Activated CD8-positive, alpha-beta T cell treated with anti-CD3 and anti-CD28 coated beads for 36 hours (primary cell): ENCODE data around the gene MRNIP. TPM values are rescaled to one million over a fixed set of nuclear protein-coding genes. Genes with fewer than 3 reads are reported as not detected.

Experiments
- ATAC-seq: fragments of 200-7000 bp; cut with Tn5 transposase; one replicate; pipeline ENCODE4 v1.10.0; 2021; ENCODE audit warnings: mild to moderate bottlenecking, moderate library complexity
- CTCF ChIA-PET: fragments of 350-600 bp; sonication (Branson Sonifier 250); formaldehyde crosslinking; loops from one replicate; lab custom pipeline; 2021; ENCODE audit warnings: antibody characterized with exemption; lab: Charles Lee
- POLR2A ChIA-PET: fragments of 350-600 bp; sonication (Branson Sonifier 250); formaldehyde crosslinking; loops from one replicate; lab custom pipeline; 2021; ENCODE audit warnings: antibody characterized with exemption; lab: Charles Lee
- DNase-seq: peaks from one replicate; pipeline ENCODE4 v3.0.0-alpha.2; 2020
- H3K27ac Mint-ChIP-seq: one replicate; pipeline ENCODE4 v1.8.0; 2021; ENCODE audit warnings: mild to moderate bottlenecking, mixed read lengths
- H3K27me3 Mint-ChIP-seq: one replicate; pipeline ENCODE4 v1.8.0; 2021; ENCODE audit warnings: mixed read lengths
- H3K36me3 Mint-ChIP-seq: one replicate; pipeline ENCODE4 v1.8.0; 2021; ENCODE audit warnings: low read depth, mixed read lengths
- H3K4me1 Mint-ChIP-seq: one replicate; pipeline ENCODE4 v1.8.0; 2021; ENCODE audit warnings: low read depth, mixed read lengths
- H3K4me3 Mint-ChIP-seq: one replicate; pipeline ENCODE4 v1.8.0; 2021; ENCODE audit warnings: mild to moderate bottlenecking, moderate library complexity, mixed read lengths
- H3K9me3 Mint-ChIP-seq: one replicate; pipeline ENCODE4 v1.8.0; 2021; ENCODE audit warnings: mixed read lengths
- CTCF ChIP-seq: fragments of 200-600 bp; IDR thresholded peaks from one replicate; pipeline ENCODE4 v1.8.0; 2022; ENCODE audit warnings: antibody characterized with exemption, mild to moderate bottlenecking
- intact Hi-C: fragments of 100-400 bp; cut with micrococcal nuclease; formaldehyde crosslinking; loops from one replicate; pipeline ENCODE4 v1.10.0; 2022
- total RNA-seq, 2 experiments: library from RNA; stranded (reverse); gene quantifications; one replicate each; pipeline ENCODE4 v1.2.3, GENCODE V29; 2021

Gene MRNIP
- total RNA-seq, 2 experiments from 2014 or later, result 19.8 to 21.5 TPM

GRCh38 chr5:179905161-179905560 lies 46.5 kb upstream of the MRNIP start:
- H3K4me3 Mint-ChIP-seq, result no peak overlapping the region
- ATAC-seq, result no peak
- peaks cover 17% of the 10 kb centered on the region for H3K36me3 Mint-ChIP-seq
- intact Hi-C loops, result no loop called here
- peaks cover 14% of the 10 kb centered on the region for H3K4me1 Mint-ChIP-seq
- H3K9me3 Mint-ChIP-seq, result no peaks in the 10 kb centered on the region
- no peak for DNase-seq
- ChIA-PET CTCF (interaction anchor here (0.7 to 3.2 kb wide), 4 partner anchors 26 to 142 kb away, joined by 3 to 13 read pairs (median 8); no protein-coding TSS in a partner anchor), POLR2A (no interaction called here)
- no peaks in the 10 kb centered on the region for H3K27me3 Mint-ChIP-seq
- TF ChIP-seq CTCF, result no peak
- H3K27ac Mint-ChIP-seq, result no peak overlapping the region

GRCh38 chr5:179904463-179905160 lies 46.0 kb upstream of the MRNIP start:
- no peak for TF ChIP-seq CTCF
- Mint-ChIP-seq H3K4me1 (peaks cover 14% of the 10 kb centered on the region), H3K9me3 (no peaks in the 10 kb centered on the region), H3K27ac (no peak overlapping the region), H3K36me3 (peaks cover 17% of the 10 kb centered on the region), H3K27me3 (no peaks in the 10 kb centered on the region), H3K4me3 (no peak overlapping the region)
- POLR2A ChIA-PET, result no interaction called here
- ATAC-seq (no peak), DNase-seq (no peak)
- CTCF ChIA-PET, result interaction anchor here (3.2 kb wide), 1 partner anchor 142 kb away, joined by 12 read pairs; no protein-coding TSS in a partner anchor
- intact Hi-C loops, result no loop called here

GRCh38 chr5:179902763-179903158 lies 44.1 kb upstream of the MRNIP start:
- CTCF ChIA-PET, result no interaction called here
- Mint-ChIP-seq H3K9me3 (no peaks in the 10 kb centered on the region), H3K4me1 (peaks cover 12% of the 10 kb centered on the region), H3K36me3 (peaks cover 26% of the 10 kb centered on the region), H3K27me3 (no peaks in the 10 kb centered on the region), H3K27ac (no peak overlapping the region), H3K4me3 (no peak overlapping the region)
- POLR2A ChIA-PET, result no interaction called here
- no peak for ATAC-seq
- intact Hi-C loops, result no loop called here
- TF ChIP-seq CTCF, result no peak
- DNase-seq, result no peak

DNA sequence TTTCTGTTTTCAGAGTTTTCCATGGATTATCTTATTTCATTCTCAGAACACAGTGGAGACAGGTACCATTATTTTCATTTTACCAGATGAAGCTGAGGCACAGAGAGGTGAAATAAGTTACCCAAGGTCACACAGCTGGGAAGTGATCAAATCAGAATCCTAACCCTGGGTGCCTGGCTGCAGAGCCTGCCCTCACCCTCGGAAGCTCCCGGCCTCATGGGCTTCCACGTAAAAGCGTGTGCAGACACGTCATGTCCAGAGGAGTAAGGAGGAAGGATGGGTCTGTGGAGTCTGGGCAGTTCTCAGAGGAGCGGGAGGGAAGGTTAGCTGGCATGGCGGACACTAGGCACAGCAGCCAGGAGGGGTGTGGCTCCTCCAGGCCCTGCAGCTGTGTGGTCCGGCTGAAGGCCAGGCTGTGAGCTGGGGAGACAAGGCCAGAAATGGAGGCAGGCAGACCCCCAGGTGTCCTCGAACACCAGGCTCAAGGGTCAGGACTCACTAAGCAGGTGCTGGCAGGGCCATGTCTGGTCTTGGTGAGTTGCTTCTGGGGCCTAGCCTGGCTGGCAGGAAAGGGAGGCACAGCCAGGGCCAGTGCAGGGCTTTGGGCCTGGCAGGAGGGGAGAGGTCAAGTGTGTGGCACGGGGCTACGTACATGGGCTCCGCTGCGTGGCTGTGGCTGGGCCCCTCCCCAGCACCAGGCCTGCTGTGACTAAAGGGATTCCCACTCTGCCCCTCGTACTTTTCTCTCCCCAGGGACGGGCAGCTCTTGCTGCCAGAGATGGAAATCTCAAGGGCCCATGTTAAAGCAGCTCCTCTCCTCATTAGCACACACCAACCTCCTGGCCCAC lies 43.5 kb upstream of the MRNIP start:
- ChIA-PET CTCF (interaction anchor here (0.8 kb wide), 1 partner anchor 30 kb away, joined by 3 read pairs; no protein-coding TSS in a partner anchor), POLR2A (no interaction called here)
- intact Hi-C loops, result no loop called here
- H3K4me1 Mint-ChIP-seq, result peaks cover 12% of the 10 kb centered on the region
- no peak overlapping the region for H3K27ac Mint-ChIP-seq
- H3K4me3 Mint-ChIP-seq, result no peak overlapping the region
- TF ChIP-seq CTCF, result no peak
- H3K27me3 Mint-ChIP-seq, result no peaks in the 10 kb centered on the region
- H3K36me3 Mint-ChIP-seq, result peaks cover 30% of the 10 kb centered on the region
- no peak for ATAC-seq
- DNase-seq, result no peak
- no peaks in the 10 kb centered on the region for H3K9me3 Mint-ChIP-seq

DNA sequence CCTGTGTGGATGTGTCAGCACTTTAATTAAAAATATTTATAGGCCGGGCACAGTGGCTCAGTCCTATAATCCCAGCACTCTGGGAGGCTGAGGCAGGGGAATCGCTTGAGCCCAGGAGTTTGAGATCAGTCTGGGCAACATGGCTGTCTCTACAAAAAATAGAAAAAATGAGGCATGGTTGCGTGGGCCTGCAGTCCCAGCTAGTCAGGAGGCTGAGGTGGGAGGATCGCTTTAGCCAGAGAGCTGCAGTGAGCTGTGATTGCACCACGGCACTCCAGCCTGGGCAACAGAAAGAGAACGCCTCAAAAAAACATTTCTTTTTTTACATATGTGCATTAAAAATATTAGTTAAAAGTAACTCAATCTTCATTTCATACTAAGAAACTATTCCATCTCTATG lies 42.8 kb upstream of the MRNIP start:
- intact Hi-C loops, result no loop called here
- H3K36me3 Mint-ChIP-seq, result peaks cover 30% of the 10 kb centered on the region
- no peaks in the 10 kb centered on the region for H3K9me3 Mint-ChIP-seq
- peaks cover 9% of the 10 kb centered on the region for H3K4me1 Mint-ChIP-seq
- ATAC-seq (no peak), DNase-seq (no peak)
- H3K27ac Mint-ChIP-seq, result no peak overlapping the region
- no peak for TF ChIP-seq CTCF
- CTCF ChIA-PET, result interaction anchor here (0.8 kb wide), 1 partner anchor 29 kb away, joined by 3 read pairs; no protein-coding TSS in a partner anchor
- POLR2A ChIA-PET, result no interaction called here
- no peaks in the 10 kb centered on the region for H3K27me3 Mint-ChIP-seq
- H3K4me3 Mint-ChIP-seq, result no peak overlapping the region
